Measurements from ENCODE around the gene STT3B.

Gene STT3B

GRCh38 chr3:31661286-31661685, 128.6 kb downstream of the STT3B start:
- DNase-seq, result no peak

- no peak for DNase-seq
These were observed 129.4 kb downstream of the STT3B start for GRCh38 chr3:31661993-31662670.

- no peak for DNase-seq
These were observed 131.3 kb downstream of the STT3B start for GRCh38 chr3:31664031-31664430.

GRCh38 chr3:31667582-31667981, 134.9 kb downstream of the STT3B start:
- no peak for DNase-seq

GRCh38 chr3:31668242-31668641, 135.5 kb downstream of the STT3B start:
- DNase-seq, result no peak

GRCh38 chr3:31670136-31670535, 137.4 kb downstream of the STT3B start:
- DNase-seq, result no peak

GRCh38 chr3:31670722-31671121, 138.0 kb downstream of the STT3B start:
- DNase-seq, result no peak

- no peak for DNase-seq
These were observed 138.7 kb downstream of the STT3B start for GRCh38 chr3:31671451-31671850.

GRCh38 chr3:31671976-31672375, 139.3 kb downstream of the STT3B start:
- no peak for DNase-seq

- DNase-seq, result no peak
These were observed 141.2 kb downstream of the STT3B start for GRCh38 chr3:31673950-31674349.

GRCh38 chr3:31676556-31676955, 143.8 kb downstream of the STT3B start:
- DNase-seq, result no peak

- no peak for DNase-seq
These were observed 147.5 kb downstream of the STT3B start for GRCh38 chr3:31680072-31680870.

Measured in NCI-H2081 treated with DMSO at 0.1 percent for 48 hours (cell line).